GM19351 (cell line): ENCODE data around the gene TRIM27.
"Not testable (repeated sequence)": the region's sequence is repeated elsewhere in the genome, so short reads cannot be mapped to it uniquely, and the experiment has no call there.

Experiments
- ATAC-seq: cut with Tn5 transposase; IDR thresholded peaks from one replicate; pipeline ENCODE4 v1.9.1; 2021; ENCODE audit warnings: mild to moderate bottlenecking, moderate library complexity; ENCODE audit not compliant: unreplicated experiment

TRIM27 gene, protein sequence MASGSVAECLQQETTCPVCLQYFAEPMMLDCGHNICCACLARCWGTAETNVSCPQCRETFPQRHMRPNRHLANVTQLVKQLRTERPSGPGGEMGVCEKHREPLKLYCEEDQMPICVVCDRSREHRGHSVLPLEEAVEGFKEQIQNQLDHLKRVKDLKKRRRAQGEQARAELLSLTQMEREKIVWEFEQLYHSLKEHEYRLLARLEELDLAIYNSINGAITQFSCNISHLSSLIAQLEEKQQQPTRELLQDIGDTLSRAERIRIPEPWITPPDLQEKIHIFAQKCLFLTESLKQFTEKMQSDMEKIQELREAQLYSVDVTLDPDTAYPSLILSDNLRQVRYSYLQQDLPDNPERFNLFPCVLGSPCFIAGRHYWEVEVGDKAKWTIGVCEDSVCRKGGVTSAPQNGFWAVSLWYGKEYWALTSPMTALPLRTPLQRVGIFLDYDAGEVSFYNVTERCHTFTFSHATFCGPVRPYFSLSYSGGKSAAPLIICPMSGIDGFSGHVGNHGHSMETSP

DNA sequence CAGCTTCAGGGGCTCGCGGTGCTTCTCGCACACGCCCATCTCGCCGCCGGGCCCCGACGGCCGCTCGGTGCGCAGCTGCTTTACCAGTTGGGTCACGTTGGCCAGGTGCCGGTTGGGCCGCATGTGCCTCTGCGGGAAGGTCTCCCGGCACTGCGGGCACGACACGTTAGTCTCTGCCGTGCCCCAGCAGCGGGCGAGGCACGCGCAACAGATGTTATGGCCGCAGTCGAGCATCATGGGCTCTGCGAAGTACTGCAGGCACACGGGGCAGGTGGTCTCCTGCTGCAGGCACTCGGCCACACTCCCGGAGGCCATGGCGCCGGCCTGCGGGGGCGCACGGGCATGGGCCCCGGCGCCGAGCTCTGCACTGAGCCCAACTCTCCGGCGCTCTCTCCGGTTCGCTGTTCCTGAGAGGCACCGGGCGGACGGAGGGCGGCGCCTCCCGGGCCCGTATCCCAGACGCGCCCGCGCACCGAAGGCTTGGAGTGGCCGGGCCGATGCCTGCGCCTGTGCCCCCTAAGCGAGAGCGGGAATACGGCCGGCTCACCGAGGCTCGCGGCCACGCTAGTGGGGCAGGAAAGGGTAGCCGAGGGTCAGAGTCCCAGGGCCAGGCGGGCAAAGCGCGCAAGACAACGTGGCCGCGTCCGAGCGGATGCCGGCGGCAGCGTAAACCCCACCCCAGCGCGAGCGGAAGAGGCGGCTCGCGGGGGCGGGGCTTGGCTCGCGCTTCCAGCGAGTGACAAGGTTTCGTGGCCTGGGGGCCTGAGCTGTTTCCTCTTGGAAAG lies at the start of gene TRIM27:
Gene TRIM27 (minus strand): TSS at position 668 of the 785 bp plus-strand sequence. CDS start 353 bp downstream, at position 315.
- ATAC-seq = peak; percentile 83

- ATAC-seq = not testable (repeated sequence)
Measured at GRCh38 chr6:28970056-28970455, 46.3 kb upstream of the TRIM27 start.

GRCh38 chr6:28969129-28969528 lies 45.3 kb upstream of the TRIM27 start:
- no peak for ATAC-seq

- ATAC-seq = no peak
Measured at GRCh38 chr6:28968476-28968875, 44.7 kb upstream of the TRIM27 start.

DNA sequence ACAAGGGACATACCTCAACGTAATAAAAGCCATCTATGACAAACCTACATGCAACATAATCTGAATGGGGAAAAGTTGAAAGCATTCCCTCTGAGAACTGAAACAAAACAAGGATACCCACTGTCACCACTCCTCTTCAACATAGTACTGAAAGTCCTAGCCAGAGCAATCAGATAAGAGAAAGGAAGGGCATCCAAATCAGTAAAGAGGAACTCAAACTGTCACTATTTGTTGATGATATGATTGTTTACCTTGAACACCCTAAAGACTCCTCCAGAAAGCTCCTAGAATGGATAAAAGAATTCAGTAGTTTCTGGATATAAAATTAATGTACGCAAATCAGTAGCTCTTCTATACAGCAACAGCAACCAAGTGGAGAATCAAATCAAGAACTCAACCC lies 41.9 kb upstream of the TRIM27 start:
- no peak for ATAC-seq

DNA sequence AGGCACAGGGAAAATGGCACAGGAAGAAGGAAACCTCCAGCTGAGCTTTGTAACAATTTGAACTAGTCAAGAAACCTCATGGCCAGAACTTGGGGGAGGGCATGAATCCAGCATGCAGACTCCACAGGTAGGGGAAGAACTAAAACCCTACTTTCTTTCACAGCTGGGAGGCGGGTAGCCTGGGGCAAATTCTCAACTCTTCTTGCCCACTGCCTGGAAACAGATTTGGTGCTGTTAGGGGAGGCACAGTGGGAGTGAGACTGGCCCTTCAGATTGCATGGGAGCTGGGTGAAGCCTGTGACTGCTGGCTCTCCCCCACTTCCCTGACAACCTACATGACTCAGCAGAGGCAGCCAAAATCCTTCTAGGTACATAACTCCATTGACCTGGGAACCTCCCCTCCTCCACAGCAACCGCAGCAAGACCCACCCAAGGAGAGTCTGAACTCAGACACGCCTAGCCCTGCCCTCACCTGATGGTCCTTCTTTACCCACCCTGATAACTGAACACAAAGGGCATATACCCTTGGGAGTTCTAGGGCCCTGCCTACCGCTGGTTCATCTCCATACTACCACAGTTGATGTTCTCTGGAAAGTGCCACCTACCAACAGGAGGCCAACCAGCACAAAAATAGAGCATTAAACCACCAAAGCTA lies 37.2 kb upstream of the TRIM27 start:
- no peak for ATAC-seq

DNA sequence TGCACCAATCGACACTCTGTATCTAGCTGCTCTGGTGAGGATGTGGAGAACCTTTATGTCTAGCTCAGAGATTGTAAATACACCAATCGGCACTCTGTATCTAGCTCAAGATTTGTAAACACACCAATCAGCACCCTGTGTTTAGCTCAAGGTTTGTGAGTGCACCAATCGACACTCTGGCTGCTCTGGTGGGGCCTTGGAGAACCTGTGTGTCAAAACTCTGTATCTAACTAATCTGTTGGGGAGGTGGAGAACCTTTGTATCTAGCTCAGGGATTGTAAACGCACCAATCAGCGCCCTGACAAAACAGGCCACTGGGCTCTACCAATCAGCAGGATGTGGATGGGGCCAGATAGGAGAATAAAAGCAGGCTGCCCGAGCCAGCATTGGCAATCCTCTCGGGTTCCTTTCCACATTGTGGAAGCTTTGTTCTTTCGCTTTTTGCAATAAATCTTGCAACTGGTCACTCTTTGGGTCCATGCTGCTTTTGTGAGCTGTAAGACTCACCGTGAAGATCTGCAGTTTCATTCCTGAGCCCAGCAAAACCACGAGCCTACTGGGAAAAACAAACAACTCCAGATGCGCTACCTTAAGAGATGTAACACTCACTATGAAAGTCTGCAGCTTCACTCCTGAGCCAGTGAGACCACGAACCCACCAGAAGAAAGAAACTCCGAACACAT lies 34.9 kb upstream of the TRIM27 start:
- not testable (repeated sequence) for ATAC-seq

GRCh38 chr6:28957795-28958314 lies 34.1 kb upstream of the TRIM27 start:
- ATAC-seq = not testable (repeated sequence)

DNA sequence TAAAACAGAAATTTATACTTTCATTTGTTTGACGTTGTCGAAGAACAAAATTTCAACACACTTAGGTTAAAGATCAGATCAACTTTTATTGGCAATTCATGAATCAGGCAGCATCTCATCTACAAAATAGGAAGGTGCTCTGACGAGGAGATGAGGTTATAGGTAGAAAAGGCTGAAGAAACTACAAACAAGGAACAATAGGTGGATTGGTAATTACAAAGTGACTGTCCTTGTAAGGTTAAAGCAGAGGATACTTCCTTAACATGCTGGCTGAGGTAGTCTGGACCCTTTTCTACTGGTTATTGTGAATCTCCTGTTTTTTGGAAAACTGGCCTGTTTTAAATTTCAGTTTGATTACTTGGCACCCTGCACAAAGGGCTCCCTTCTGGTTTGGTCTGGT lies 32.5 kb upstream of the TRIM27 start:
- no peak for ATAC-seq

DNA sequence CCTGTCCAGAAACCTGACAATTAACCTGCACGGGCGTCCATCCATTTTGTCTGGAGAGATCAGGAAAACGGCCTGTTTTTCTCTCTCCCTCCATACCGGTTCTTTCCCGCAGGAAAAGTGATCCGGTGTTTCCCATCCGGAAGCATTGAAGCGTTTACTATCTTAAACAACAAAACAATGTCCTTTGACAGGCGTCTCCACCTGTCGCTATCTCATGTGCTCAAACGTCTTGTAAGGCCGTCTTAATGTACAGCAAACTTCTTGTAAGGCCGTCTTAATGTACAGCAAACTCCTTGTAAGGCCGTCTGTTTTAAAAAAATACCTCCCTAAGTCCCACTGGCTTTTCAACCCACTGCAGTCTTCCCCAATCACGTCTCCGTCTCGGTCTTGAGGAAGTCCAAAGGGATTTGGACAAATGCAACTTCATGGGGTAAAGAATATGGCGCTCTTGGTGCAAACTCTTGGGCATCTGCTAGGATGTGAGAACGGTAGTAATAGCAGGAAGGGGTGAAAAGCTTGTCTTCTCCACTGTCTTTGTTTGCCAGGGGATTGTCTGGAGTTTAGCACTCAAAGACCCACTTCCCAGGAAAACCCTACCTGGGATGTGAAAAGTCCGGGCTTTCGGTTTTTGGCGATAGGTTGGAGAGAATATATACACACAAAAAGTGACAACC lies 29.9 kb upstream of the TRIM27 start:
- ATAC-seq = no peak

DNA sequence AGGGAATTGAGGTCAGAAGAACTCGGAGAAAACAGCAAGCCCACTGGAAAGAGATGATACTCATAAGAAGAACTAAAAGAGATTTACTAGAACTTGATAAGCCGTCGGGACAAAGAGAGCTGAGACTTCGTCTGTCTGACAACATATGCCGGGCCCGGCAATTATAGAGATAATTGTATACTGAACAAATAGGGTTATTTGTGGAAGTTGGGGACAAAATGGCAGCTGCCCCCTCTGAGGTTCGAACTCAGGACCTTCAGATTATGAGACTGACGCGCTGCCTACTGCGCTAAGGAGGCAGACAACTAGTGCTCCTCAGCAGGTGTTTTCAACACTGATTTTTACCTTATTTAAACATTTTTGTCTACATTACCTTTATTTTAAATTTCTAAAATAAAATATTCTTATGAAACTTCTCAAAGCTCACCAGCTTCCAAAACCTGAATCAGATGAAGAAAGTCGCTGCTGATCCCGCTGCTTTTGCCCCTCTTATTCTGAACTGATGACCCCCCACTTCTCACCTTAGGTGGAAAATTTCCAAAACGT lies 29.3 kb upstream of the TRIM27 start:
- peak; percentile 75 for ATAC-seq

- ATAC-seq = not testable (repeated sequence)
Measured at GRCh38 chr6:28949656-28950195, 25.9 kb upstream of the TRIM27 start.

- no peak for ATAC-seq
Measured at GRCh38 chr6:28948782-28949486, 25.1 kb upstream of the TRIM27 start.

- no peak for ATAC-seq
Measured at GRCh38 chr6:28947831-28948270, 24.1 kb upstream of the TRIM27 start.

DNA sequence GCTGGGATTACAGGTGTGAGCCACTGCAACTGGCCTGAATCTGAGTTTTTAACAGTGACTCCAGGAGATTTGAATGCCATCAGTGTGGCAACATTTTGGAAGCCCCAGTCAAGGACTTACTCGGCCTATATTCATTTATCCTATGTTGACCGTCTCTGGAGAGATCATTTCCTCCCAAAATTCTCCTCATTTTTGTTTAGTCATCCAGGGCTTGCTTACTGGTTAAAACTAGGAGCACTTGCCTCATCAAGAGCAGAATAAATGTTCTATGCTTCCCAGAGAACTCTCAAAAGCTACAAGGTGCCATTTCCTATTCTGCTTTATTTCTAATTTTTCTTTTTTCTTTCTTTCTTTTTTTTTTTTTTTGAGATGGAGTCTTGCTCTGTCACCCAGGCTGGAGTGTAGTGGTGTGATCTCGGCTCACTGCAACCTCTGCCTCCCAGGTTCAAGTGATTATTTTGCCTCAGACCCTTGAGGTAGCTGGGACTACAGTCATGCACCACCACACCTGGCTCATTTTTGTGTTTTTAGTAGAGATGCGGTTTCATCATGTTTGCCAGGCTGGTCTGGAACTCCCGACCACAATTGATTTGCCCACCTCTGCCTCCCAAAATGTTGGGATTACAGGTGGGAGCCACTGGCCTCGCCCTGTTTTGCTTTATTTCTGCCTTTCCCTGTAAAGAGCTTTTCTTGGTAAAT lies 23.4 kb upstream of the TRIM27 start:
- ATAC-seq = no peak

- no peak for ATAC-seq
Measured at GRCh38 chr6:28945349-28945748, 21.6 kb upstream of the TRIM27 start.

DNA sequence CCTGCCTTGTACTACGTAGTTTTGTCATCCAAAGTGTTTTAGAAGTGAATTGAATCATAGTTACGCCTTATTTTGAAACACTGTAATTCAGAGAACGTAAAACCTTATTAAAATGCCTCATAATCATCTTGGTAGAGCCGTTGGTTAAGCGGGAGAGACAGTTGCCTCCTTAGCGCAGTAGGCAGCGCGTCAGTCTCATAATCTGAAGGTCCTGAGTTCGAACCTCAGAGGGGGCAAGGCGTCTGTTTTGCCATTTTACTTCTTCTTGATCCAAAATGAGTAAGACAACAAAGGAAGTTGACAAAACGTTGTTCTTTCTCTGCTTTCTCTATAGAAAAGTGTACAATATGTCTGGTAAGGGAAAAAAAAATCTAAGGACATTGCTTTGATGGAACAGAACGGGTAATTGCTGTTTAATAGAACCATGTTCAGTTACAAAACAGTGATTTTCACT lies 20.7 kb upstream of the TRIM27 start:
- ATAC-seq = no peak
